HepG2 (cell line): ENCODE data around the gene COASY. TPM values are rescaled to one million over a fixed set of nuclear protein-coding genes. Genes with fewer than 3 reads are reported as not detected.
A peak's percentile ranks its signal among the peaks of the same experiment; 100 is the strongest.

Experiments
- CEBPG ChIP-seq: IDR thresholded peaks from 2 replicates; pipeline ENCODE4 v1.6.1; 2016
- DDIT3 ChIP-seq: sonication (generic); formaldehyde crosslinking; IDR thresholded peaks from 2 replicates; pipeline ENCODE4 v1.4.0; 2020; ENCODE audit warnings: mild to moderate bottlenecking, missing genetic modification reagents
- FOSL2 ChIP-seq: sonication (generic); formaldehyde crosslinking; IDR thresholded peaks from 2 replicates; pipeline ENCODE4 v1.4.0; 2020; ENCODE audit warnings: missing genetic modification reagents
- GATAD1 ChIP-seq: IDR thresholded peaks from 2 replicates; pipeline ENCODE4 v1.6.1; 2016; ENCODE audit warnings: missing genetic modification reagents, missing compliant biosample characterization
- GMEB1 ChIP-seq: sonication (generic); formaldehyde crosslinking; IDR thresholded peaks from 2 replicates; pipeline ENCODE4 v1.5.1; 2020; ENCODE audit warnings: missing genetic modification reagents, mild to moderate bottlenecking, borderline replicate concordance
- KDM5A ChIP-seq: fragments of 200-600 bp; sonication (generic); IDR thresholded peaks from 2 replicates; pipeline ENCODE4 v1.7.0; 2018; ENCODE audit warnings: antibody characterized with exemption, mild to moderate bottlenecking, low read length, borderline replicate concordance
- MAF1 ChIP-seq: sonication (generic); formaldehyde crosslinking; IDR thresholded peaks from 2 replicates; pipeline ENCODE4 v1.5.0; 2020; ENCODE audit warnings: missing genetic modification reagents, borderline replicate concordance
- MEIS1 ChIP-seq: sonication (generic); formaldehyde crosslinking; IDR thresholded peaks from 2 replicates; pipeline ENCODE4 v1.9.0; 2021; ENCODE audit warnings: mild to moderate bottlenecking, missing genetic modification reagents, moderate library complexity, borderline replicate concordance
- PAF1 ChIP-seq: IDR thresholded peaks from 2 replicates; pipeline ENCODE4 v1.6.1; 2016; ENCODE audit warnings: missing genetic modification reagents, missing compliant biosample characterization
- RFXANK ChIP-seq: IDR thresholded peaks from 2 replicates; pipeline ENCODE4 v1.6.1; 2016
- SP140L ChIP-seq: sonication (generic); formaldehyde crosslinking; IDR thresholded peaks from 2 replicates; pipeline ENCODE4 v1.4.0; 2020; ENCODE audit warnings: missing genetic modification reagents, borderline replicate concordance
- TARDBP ChIP-seq: sonication (generic); formaldehyde crosslinking; IDR thresholded peaks from 2 replicates; pipeline ENCODE4 v1.8.0; 2022; ENCODE audit warnings: mild to moderate bottlenecking, missing genetic modification reagents
- XBP1 ChIP-seq: sonication (generic); formaldehyde crosslinking; IDR thresholded peaks from 2 replicates; pipeline ENCODE4 v1.5.0; 2020; ENCODE audit warnings: missing genetic modification reagents
- ZNF101 ChIP-seq: sonication (generic); formaldehyde crosslinking; IDR thresholded peaks from 2 replicates; pipeline ENCODE4 v1.4.0; 2020; ENCODE audit warnings: mild to moderate bottlenecking, low read depth, missing genetic modification reagents, borderline replicate concordance
- ZNF350 ChIP-seq: sonication (generic); formaldehyde crosslinking; IDR thresholded peaks from 2 replicates; pipeline ENCODE4 v1.4.0; 2020; ENCODE audit warnings: mild to moderate bottlenecking, low read depth, missing genetic modification reagents, borderline replicate concordance
- ZNF407 ChIP-seq: sonication (generic); formaldehyde crosslinking; IDR thresholded peaks from one replicate; pipeline ENCODE4 v1.5.1; 2020; ENCODE audit warnings: mild to moderate bottlenecking, missing genetic modification reagents; ENCODE audit errors: not compliant biosample characterization
- ZNF672 ChIP-seq: sonication (generic); formaldehyde crosslinking; IDR thresholded peaks from 2 replicates; pipeline ENCODE4 v1.8.1; 2022; ENCODE audit warnings: missing genetic modification reagents
- ZNF780A ChIP-seq: sonication (generic); formaldehyde crosslinking; IDR thresholded peaks from 2 replicates; pipeline ENCODE4 v1.8.0; 2022; ENCODE audit warnings: mild to moderate bottlenecking, missing genetic modification reagents, moderate library complexity
- ZNF850 ChIP-seq: sonication (generic); formaldehyde crosslinking; conservative IDR thresholded peaks from 2 replicates; pipeline ENCODE4 v1.9.0; 2021; ENCODE audit warnings: mild to moderate bottlenecking, missing genetic modification reagents
- ZSCAN30 ChIP-seq: sonication (generic); formaldehyde crosslinking; IDR thresholded peaks from 2 replicates; pipeline ENCODE4 v1.5.0; 2020; ENCODE audit warnings: mild to moderate bottlenecking, missing genetic modification reagents
- polyA plus RNA-seq, 8 experiments: library from polyadenylated mRNA; depleted of rRNA in 3 of 8; stranded (reverse) in 7 of 8; unstranded in 1 of 8; fragments of >200 nt; fragmentation: Illumina TruSeq in 4 of 8; extraction: Trizol in 4 of 8; gene quantifications; 2 replicates each; pipeline versions ENCODE4 v1.2.1 to v1.2.3, GENCODE V29; 2011 to 2016; ENCODE audit warnings: low read depth in 4 of 8, missing spikeins in 1 of 8, mixed read lengths in 1 of 8; ENCODE audit not compliant: insufficient read depth in 1 of 8
- total RNA-seq, 5 experiments: library from RNA; depleted of rRNA; stranded (reverse); fragments of >200 nt; fragmentation: Illumina TruSeq; extraction: Trizol; gene quantifications; 2 replicates each; pipeline ENCODE4 v1.2.3, GENCODE V29; 2016; ENCODE audit warnings: low read depth in 1 of 5
- TF ChIP-seq, protein P1 (sequence below): sonication (generic); formaldehyde crosslinking; IDR thresholded peaks from 2 replicates; pipeline ENCODE4 v1.8.1; 2023; ENCODE audit warnings: missing genetic modification reagents, mild to moderate bottlenecking, borderline replicate concordance

The COASY gene
- total and polyA plus RNA-seq, 2 of the 13 experiments (the other 11 are each of a cell fraction or from before 2014, with no cell fraction given) = 90.7 to 125 TPM

DNA sequence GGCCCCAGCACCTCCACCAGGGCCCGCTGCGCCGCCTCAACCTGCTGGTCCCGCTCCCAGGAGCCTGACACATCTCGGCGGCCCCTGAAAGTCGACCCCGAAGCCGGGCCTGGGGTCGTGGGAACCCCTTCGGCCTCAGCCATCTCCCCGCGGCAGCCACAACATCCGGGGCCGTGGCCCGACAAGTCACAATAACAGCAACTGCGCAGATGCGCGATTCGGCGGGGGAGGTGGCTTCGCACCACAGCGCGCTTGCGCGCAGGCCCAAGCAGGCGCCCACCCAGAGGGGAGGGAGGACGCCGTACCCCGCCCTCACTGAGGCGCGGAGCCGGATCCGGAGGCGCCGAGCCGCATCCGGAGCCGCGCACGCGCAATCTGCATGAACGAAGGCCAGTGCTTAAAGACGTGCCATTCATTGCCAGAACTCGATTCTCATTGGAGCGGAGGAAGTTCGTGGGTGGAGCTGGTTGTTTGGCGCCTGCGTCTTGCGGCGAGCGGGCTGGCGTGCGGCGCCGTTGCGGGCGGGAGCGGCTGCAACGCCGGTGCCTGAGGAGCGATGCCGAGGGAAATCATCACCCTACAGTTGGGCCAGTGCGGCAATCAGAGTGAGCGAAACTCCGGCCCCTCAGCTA lies 47.4 kb downstream of the COASY start, which contains the start of the genes RETREG3 and TUBG1 (continued):
- TF ChIP-seq ZNF101 (CRISPR knock-in tag) (no peak), ZSCAN30 (CRISPR knock-in tag) (0 out of 2 replicates have a peak, but pooled peaks have one; percentile 33), ZNF780A (no peak), ZNF672 (CRISPR knock-in tag) (no peak), GMEB1 (CRISPR knock-in tag) (peak; percentile 94), RFXANK (no peak), MAF1 (peak; percentile 86; the same call in 1 of the 2 replicates), ZNF850 (CRISPR knock-in tag) (no peak), SP140L (CRISPR knock-in tag) (no peak), DDIT3 (CRISPR knock-in tag) (no peak), ZNF407 (CRISPR knock-in tag) (peak; percentile 97), PAF1 (CRISPR knock-in tag) (no peak), XBP1 (CRISPR knock-in tag) (peak; percentile 80; the same call in 1 of the 2 replicates), CEBPG (CRISPR knock-in tag) (0 out of 2 replicates have a peak, but pooled peaks have one; percentile 39), TARDBP (CRISPR knock-in tag) (peak; percentile 67), ZNF350 (CRISPR knock-in tag) (peak; percentile 93; the same call in 1 of the 2 replicates), MEIS1 (no peak), GATAD1 (CRISPR knock-in tag) (peak; percentile 79), KDM5A (peak; percentile 83), FOSL2 (CRISPR knock-in tag) (peak; percentile 5; the same call in 1 of the 2 replicates)
- TF ChIP-seq, protein P1, sequence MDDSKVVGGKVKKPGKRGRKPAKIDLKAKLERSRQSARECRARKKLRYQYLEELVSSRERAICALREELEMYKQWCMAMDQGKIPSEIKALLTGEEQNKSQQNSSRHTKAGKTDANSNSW = peak; percentile 87
